Thyroid gland (tissue), 4 donors: Measurements from ENCODE around the gene FOXD1.

Experiments used
- CTCF ChIP-seq, 6 experiments: fragments of 200-600 bp in 3 of 6; fragments of 450-650 bp in 3 of 6; sonication (generic) in 3 of 6; IDR thresholded peaks; one replicate each; pipeline ENCODE4 v1.5.1; 2016 to 2019; ENCODE audit warnings: antibody characterized with exemption in 6 of 6, mild to moderate bottlenecking in 2 of 6, inconsistent platforms in 1 of 6, moderate library complexity in 1 of 6
- POLR2A ChIP-seq, 2 donors: fragments of 450-650 bp; IDR thresholded peaks; one replicate each; pipeline ENCODE4 v1.6.1; 2017; ENCODE audit warnings: antibody characterized with exemption in 2 of 2, mild to moderate bottlenecking in 2 of 2, moderate library complexity in 1 of 2

GRCh38 chr5:73431204-73431851 is 17.2 kb downstream of the FOXD1 start:
- TF ChIP-seq CTCF (IDR thresholded peaks at IDR 0.05) (no peak), POLR2A (IDR thresholded peaks at IDR 0.05) (no peak)
